Left hindlimb (tissue), 1 donor: ENCODE results near the gene PACSIN2.
"Not testable (repeated sequence)": the region's sequence is repeated elsewhere in the genome, so short reads cannot be mapped to it uniquely, and the experiment has no call there.

Source experiments
- DNase-seq: peaks from one replicate; pipeline ENCODE4 v3.0.0-alpha.2; 2018

PACSIN2 gene

DNA sequence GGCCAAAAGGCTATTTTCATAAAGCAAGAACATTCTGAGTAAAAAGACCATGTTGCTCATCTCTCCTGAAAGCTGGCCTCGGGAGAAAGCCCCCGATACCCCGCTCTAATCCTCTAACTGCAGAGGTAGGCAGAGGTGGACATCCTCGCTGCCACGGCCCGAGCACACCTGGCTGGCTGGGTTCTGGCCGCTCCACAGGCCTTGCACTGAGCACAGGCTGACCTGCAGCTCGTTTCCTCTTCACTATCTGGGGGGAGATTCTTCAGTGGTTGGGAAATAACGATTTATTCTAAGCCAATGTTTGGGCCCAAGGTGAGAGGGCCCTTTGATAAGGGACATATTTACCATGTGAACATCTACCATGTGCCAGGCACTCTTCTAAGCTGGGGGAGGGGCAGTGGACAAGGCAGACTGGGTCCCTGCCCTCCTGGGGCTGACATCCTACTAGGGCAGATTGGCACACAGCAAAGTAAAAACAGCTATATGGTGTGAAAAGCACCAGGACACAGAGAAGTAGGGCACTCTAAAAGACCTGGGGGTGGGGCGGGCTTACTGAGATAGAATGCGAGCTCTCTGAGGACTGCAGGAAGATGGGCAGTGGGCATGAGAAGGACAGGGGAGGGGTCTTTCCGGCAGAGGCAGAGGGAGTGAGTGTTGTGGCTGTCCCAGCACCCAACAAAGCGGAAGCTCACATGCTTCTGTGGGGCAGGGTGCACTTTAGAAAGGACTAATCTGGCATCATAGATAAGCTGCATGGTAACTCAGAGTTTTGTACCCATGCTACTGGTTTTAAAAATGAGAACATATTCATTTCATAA is 92.4 kb downstream of the PACSIN2 start:
- no peak for DNase-seq

GRCh38 chr22:42920101-42920820 is 94.7 kb downstream of the PACSIN2 start:
- no peak for DNase-seq

- DNase-seq, result no peak
Measured at GRCh38 chr22:42919199-42919598, 95.8 kb downstream of the PACSIN2 start.

- DNase-seq, result no peak
Measured at GRCh38 chr22:42918500-42918899, 96.4 kb downstream of the PACSIN2 start.

- DNase-seq, result not testable (repeated sequence)
Measured at GRCh38 chr22:42917358-42917757, 97.6 kb downstream of the PACSIN2 start.

DNA sequence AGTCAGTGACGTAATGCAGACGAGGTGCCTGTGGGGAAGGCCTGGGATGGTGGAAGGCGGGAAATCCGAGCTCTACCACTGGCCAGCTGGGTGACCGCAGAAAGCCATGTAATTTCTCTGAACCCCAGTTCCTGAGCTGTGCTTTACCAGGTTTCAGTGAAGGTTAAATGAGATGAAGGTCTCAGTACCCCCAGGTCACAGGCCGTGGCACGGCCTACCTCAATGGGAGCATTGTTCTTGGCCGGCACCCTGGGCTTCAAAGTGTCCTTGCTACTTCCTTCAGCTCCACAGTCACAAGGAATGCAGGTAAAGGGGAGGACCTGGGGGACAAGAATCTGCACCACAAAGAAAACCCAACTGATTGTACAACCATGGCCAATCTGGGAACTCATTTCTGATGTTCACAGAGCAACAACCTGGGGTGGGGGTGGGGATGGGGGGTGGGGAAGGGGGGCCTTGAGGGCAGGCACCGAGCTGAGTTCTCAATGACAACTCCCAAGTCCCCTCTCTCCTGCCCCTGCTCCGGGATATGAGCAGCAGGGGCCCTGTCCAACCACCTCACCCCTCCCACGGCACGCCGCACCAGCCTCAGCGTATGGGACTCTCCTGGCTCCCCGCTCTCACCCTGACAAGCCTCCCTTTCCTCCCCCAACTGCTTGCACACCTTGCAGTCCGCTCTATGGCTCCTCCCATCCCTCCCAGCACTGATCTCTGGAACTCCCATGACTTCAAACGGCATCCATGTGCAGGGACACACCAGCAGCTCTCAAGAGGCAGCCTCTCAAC is 98.8 kb downstream of the PACSIN2 start:
- DNase-seq, result no peak

DNA sequence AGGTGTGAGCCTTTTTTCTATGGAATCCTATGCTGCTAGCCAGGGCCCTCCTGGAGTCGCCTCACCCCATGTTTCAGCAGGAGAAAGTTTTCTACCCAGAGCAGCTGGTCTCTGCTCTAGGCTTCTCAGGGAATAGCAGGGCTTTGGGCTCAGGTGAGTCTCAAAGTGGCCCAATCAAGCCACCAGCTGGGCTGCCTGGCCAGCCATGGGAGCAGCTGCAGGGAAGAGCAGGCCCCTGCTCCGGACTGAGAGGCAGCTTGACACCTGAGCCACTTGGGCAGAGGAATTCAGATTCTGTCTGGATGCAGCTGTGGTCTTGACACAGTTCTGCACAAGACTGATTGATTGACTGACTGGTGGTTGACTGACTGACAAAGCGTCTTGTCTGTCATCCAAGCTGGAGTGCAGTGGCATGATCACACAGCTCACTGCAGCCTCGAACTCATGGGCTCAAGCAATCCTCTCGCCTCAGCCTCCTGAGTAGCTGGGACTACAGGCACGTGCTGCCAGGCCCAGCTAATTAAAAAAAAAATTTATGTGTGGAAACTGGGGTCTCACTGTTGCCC is 100.4 kb downstream of the PACSIN2 start:
- DNase-seq, result no peak

- no peak for DNase-seq
Measured at GRCh38 chr22:42913874-42914510, 101.0 kb downstream of the PACSIN2 start.

DNA sequence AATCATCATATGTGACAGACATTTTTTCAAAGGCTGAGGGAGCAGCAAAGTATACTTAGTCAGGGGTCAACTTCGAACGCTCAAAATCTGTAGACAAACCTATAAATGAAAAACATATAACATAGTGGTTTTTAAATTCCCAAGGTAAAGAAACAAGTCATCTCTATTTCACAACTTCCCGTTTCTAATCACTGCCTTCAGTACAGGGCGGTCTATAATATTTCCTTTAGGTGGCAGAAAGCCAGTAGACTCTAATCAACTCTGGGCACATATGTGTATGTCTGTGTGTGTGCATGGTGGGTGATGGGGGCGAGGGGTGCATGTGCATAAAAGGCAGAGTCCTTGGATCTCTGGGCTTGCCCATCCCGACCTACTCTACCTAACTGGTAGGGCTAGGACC is 102.9 kb downstream of the PACSIN2 start:
- DNase-seq, result no peak

DNA sequence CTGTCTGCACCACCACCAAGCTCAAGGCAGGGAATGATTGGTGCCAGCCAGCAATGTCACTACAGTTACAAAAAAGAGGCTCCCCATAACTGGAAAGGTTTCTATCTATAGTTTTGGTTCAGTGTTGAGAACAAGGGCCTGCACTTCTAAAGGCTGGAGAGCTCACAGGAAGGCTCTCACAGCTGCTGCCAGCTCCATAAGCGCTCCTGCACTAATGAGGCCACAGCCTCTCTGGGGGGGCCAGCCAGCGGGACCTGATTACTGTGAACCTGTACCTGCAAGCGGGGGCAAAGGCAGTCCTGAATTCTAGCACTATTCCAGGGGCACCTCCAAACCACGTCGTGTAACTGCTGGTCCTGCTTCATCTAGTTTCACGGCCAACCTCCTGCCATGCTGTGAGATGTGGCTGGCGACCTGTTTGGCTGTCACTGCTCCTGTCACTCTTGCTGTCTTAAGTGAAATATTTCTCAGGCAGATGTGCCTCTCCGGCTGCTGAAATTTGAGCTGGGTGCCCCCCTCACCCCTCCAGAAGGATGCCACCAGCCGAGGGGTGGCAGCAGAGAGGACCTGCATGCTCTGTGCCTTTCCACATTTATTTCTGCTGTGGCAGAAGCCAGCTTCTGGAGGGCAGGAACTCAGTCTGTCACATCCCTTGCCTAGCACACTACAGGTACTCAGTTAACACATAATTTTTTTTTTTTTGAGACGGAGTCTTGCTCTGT is 104.6 kb downstream of the PACSIN2 start:
- DNase-seq, result no peak

DNA sequence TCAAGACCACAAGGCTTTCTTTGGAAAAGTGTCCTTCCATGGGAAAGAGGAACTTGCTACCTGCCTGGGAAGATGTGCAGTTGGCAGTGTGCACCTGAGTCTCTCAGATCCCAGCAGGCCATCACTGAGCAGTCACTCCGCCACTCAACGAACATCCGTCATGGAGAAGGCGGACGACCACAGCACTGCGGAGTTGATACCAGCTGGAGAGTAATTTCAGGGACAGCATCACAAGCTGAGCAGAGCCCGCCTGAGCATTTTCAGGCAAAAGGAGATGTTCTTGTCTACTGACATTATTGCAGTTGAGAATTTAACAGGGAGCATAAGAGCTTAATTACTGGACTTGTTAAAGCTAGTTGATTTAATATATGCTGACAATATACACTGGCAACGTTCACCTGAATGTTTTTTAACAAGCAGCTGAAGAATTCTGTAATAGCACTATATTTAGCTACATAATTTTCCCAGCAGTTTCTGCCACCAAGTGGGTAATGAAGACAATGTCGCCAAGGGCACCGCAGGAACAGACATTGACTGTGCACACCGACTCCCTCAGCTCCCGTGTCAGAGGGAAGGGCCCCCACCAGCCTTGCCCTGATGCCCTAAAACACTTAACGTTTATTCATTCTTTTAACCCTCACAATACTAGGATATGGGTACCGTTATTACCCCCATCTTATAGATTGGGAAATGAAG is 105.4 kb downstream of the PACSIN2 start:
- no peak for DNase-seq

- no peak for DNase-seq
Measured at GRCh38 chr22:42908374-42908746, 106.6 kb downstream of the PACSIN2 start.

- no peak for DNase-seq
Measured at GRCh38 chr22:42907404-42908373, 107.3 kb downstream of the PACSIN2 start.

DNA sequence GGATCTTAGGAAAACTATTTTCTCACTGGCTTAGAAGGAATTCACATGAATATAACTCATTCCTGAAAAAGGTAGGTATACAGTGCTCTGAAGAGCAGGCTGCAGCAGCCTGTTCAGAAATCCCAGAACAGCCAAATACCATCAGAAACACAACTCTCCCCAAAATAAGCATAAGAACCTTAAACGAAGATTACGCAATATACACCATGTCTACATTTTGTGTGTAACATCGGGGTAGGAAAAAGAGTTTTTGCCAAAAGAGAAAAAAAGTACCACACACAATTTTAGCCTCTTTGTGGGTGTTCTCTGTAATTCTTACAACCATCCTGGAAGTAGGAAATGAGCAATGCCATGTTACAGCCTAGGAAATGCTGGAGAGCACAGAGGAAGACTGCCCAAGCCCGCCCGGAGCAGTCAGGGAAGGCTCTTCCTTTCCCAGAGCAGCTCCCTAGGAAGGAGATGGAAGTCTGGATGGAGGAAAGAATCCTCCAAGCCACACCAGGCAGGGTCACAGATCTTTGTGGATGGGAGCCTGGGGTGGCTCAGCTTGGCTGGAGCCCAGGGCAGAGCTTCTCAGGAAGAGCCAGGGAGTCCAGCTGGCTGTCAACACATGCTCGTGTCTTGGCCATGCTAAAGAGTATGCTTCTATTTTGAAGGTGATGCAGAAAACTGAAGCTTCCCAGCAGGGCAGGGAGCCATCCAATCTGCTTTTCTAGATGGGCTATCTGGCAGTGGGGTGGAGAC is 108.2 kb downstream of the PACSIN2 start:
- DNase-seq, result no peak

DNA sequence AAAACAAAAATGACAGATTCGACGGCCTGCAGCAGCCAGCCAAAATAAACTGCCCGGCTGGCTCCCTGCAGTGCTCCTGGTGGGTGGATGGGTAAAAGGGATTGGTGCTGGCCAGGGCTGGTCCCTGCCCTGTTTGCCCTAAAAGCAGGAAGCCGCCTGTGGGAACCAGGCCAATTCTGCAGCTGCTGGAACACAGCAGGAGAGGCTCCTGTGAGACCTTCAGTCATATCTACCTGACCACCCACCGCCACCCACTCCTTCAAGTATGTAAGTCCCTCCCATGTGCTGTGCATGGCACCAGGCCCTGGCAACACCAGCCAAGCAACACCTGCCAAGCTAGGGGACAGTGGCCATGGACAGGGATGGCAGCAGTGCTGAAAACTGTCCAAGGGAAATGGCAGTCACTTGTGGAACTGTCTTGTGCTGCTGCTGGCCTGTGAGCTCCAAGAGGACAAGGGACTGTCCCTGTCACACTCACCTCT is 109.2 kb downstream of the PACSIN2 start:
- DNase-seq, result no peak

DNA sequence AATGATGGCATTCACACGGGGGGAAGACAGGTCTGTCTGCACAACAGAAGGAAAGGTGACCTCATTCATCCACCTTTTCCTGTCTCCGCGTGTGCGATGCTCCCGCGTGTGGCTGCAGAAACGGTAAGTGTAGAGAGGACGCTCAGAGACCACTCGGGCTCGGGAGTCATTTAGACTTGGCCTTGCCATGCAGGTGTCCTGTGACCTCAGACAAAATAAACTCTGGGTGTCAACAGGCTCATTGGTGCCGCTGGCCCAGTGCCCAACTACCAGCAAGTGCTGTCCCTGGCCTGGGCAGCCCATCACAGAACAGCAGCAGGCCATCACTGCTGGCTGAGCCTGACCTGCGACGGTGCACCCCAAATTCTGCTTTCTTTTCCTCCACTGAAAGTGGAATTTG is 109.7 kb downstream of the PACSIN2 start:
- no peak for DNase-seq

DNA sequence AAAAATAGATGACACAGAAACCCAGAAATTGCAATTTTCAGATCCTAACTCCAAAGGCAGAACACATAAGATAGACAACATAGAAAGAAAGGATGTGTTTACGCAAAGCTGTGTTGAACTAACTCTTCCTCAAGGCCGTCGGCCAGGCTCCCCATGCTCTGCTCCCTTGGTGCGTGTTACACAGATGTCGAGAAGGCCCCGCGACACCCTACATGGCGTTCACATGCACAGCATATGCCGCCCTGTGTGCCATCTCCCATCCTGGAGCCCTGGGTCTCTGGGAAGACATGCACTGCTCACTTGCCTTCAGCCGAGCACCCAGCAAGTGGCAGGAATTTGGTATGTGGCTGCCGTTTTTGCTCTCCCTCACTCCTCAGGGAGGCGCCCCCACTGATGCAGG is 110.9 kb downstream of the PACSIN2 start:
- DNase-seq, result no peak

DNA sequence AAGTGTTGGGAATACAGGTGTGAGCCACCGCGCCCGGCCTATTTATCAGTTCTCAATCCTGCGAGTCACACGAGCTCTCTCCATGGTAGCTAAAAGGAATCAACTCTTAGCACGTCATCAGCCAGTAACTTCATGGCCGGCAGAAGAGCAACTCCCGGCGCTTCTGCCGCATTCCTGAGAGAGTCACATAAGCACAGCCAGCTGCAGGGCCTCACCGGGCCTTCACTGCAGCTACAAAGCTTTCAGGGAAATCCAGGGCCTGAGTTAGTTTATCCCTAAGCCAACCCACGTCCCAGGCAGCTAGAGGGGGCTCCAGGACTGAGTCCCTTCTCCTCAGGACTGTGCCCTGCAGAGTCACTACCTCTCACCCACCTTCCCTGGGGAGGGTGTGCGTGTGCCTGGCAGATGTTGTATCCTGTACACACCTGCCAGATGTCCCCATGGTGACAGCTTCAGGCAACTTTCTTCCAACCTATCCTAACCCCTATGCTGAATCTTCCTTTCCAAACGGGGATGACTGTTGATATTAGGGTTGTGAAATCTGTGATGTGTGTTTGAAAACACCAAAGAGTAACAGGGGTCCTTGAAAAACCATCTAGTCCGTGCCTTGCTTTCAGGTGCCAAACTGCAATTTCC is 112.0 kb downstream of the PACSIN2 start:
- peak; percentile 70 for DNase-seq
